ENCODE measurements around the gene ALX3.
A peak's percentile ranks its signal among the peaks of the same experiment; 100 is the strongest.

Gene ALX3

DNA sequence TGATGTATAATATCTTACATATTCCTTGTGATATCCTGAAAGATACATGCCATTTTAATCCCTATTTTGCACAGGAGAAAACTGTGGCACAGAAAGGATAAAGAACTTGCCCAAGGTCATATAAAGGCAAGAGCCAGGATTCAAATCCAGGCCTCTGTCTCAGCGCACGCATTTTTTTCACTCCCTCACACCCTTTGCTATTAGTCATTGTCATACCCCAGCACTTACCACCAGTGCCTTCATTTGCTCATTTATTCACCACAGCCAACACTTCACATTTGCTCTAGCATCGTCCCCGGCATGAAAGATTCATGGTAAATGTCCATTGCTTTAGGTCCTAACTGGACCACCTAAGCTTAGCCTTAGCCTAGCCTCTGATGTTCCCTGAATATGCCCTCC lies 14.2 kb downstream of the ALX3 start:
- no peak for DNase-seq (ENCODE audit: low spot score)
- TF ChIP-seq, protein P1, sequence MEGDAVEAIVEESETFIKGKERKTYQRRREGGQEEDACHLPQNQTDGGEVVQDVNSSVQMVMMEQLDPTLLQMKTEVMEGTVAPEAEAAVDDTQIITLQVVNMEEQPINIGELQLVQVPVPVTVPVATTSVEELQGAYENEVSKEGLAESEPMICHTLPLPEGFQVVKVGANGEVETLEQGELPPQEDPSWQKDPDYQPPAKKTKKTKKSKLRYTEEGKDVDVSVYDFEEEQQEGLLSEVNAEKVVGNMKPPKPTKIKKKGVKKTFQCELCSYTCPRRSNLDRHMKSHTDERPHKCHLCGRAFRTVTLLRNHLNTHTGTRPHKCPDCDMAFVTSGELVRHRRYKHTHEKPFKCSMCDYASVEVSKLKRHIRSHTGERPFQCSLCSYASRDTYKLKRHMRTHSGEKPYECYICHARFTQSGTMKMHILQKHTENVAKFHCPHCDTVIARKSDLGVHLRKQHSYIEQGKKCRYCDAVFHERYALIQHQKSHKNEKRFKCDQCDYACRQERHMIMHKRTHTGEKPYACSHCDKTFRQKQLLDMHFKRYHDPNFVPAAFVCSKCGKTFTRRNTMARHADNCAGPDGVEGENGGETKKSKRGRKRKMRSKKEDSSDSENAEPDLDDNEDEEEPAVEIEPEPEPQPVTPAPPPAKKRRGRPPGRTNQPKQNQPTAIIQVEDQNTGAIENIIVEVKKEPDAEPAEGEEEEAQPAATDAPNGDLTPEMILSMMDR (IDR thresholded peaks at IDR 0.05; ENCODE audit: extremely low read depth, insufficient read depth, missing control alignments) = no peak
- in situ Hi-C loops (cut with MboI; ENCODE audit: low pct_unique_long_range_greater_than_20kb, low sequenced_read_pairs, unreplicated experiment) = no loop called here

DNA sequence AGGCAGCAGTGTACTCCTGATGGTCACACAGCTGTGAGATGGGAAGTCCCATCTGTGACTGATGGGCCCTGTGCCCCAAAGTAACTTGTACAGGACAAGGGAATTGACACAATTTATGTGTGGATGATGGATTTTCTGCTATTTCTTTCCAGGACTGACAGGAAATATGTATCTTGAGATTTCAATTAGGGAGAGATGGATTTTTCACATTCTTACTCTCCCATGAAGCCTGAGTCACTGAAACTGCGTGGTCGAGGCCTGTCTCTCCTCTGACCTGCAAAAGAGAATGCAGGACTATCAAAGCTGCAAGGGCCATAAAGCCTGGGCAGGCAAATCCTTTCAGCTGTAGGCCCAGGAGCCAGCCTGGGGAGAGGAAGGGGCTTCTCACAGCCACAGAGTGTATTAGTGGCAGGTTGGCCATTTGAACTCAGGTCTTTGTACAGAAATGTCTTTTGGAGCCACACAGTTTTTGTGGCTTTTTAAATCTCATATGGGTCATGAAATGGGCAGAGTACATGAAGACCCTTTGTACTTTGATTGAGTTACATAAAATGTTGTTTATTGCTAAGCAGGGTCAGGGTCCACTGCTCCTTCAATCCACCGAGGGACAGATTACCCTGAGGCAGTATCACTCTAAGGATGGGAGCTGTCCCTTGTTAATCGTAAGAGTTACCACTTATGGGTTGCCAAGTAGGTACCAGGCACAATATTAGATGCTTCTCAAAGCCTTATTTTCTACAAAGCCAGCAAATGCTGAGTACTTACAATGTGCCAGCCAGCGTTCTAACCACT lies 14.8 kb downstream of the ALX3 start:
- in situ Hi-C loops (cut with MboI; ENCODE audit: low pct_unique_long_range_greater_than_20kb, low sequenced_read_pairs, unreplicated experiment) = no loop called here
- TF ChIP-seq, protein P1 (IDR thresholded peaks at IDR 0.05; ENCODE audit: extremely low read depth, insufficient read depth, missing control alignments) = no peak
- no peak for DNase-seq (ENCODE audit: low spot score)

DNA sequence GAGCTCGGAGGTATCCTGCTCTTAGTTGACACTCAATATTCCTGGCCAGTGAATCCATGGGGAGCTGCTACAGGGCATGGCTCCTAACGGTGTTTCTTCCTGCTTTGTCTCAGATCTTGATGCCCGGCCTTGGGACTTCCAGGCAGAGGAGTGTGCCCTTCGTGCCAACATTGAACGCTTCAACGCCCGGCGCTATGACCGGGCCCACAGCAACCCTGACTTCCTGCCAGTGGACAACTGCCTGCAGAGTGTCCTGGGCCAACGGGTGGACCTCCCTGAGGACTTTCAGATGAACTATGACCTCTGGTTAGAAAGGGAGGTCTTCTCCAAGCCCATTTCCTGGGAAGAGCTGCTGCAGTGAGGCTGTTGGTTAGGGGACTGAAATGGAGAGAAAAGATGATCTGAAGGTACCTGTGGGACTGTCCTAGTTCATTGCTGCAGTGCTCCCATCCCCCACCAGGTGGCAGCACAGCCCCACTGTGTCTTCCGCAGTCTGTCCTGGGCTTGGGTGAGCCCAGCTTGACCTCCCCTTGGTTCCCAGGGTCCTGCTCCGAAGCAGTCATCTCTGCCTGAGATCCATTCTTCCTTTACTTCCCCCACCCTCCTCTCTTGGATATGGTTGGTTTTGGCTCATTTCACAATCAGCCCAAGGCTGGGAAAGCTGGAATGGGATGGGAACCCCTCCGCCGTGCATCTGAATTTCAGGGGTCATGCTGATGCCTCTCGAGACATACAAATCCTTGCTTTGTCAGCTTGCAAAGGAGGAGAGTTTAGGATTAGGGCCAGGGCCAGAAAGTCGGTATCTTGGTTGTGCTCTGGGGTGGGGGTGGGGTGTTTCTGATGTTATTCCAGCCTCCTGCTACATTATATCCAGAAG lies 16.7 kb downstream of the ALX3 start:
- in situ Hi-C loops (cut with MboI; ENCODE audit: low pct_unique_long_range_greater_than_20kb, low sequenced_read_pairs, unreplicated experiment) = no loop called here
- peak; percentile 73 for DNase-seq (ENCODE audit: low spot score)
- TF ChIP-seq, protein P1 (IDR thresholded peaks at IDR 0.05; ENCODE audit: extremely low read depth, insufficient read depth, missing control alignments) = peak; percentile 93

DNA sequence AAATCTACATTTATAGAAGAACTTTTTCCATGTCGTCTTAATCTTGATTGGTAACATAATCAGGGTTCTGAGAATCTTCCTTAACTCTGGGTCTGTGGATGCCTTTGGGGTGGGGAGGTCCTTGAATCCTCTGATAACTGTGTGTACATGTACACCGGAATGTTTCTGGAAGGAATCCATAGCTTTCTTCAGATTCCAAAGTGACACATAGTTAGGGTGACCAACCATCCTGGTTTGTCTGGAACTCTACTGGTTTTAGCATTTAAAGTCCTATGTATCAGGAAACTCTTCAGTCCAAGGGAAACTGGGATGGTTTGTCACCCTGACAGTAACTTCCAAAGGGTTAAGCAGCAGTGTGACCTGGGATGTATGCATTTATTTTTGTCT lies 19.2 kb downstream of the ALX3 start:
- in situ Hi-C loops (cut with MboI; ENCODE audit: low pct_unique_long_range_greater_than_20kb, low sequenced_read_pairs, unreplicated experiment) = no loop called here
- no peak for DNase-seq (ENCODE audit: low spot score)
- TF ChIP-seq, protein P1 (IDR thresholded peaks at IDR 0.05; ENCODE audit: extremely low read depth, insufficient read depth, missing control alignments) = no peak

DNA sequence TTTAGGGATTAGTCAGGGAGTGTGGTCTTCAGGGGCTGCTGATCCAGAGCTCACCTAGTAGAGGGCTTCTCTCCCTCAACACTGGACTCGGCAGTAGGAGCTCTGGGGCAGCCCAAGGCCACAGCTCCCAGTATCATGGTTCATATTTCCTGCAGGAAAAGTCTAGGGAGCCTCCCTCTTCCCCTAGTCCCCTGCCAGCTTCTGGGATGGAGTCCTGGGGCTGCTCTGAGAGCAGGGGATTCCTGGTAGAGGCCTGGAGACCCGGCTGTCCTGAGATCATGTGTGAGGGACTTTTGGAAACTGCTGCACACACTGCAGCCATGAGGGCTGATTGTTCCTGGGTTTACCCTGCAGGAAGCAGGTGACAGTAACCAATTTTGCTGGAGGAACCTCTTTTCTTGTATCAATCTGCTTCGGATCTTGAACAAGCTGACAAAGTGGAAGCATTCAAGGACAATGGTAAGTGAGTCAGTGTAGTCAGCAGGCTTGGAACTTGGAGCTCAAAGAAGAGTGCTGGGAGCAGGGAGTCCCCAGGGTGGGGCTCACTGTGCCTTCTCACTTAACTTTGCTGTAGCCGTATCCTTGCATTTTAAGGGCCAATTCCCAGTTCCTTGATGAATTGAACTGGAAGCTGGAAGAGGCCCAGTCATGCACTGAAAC lies 19.7 kb downstream of the ALX3 start:
- no peak for DNase-seq (ENCODE audit: low spot score)
- TF ChIP-seq, protein P1 (IDR thresholded peaks at IDR 0.05; ENCODE audit: extremely low read depth, insufficient read depth, missing control alignments) = no peak
- in situ Hi-C loops (cut with MboI; ENCODE audit: low pct_unique_long_range_greater_than_20kb, low sequenced_read_pairs, unreplicated experiment) = no loop called here

DNA sequence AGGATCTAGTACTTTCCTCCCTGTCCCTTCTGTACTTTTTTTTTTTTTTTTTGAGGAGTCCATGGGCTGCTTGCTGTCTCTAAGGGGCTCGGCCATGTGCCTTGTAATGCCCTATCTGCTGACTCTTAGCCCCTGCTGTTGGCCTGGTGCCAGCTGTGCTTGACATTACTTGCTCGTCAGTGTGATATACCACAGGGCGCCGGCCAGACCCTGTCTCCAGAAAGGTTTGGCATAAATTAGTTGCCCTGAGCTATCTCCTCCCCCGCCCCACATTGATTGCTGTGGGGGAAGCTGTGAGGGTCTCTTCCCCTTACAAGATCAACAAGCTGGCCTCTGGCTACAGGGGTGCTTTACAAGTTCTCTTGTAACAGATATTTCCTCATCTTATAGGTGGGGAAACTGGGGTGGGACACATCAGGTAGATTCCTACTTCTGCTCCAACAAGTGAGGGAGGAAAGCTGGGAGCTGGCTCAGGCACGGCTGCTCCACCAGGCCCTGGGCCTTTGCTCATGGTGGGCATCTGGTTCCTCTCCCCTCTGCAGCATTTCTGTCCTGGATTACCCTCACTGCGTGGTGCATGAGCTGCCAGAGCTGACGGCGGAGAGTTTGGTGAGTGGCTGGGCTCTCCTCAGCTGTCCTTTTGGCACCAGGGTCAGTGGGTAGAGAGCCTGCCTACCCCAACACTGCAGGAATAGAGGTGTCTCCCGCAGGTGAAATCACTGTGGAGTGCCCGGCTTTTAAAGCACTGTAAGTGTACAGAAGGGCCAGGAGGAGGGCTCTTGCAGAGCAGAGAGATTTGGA lies 20.5 kb downstream of the ALX3 start:
- no peak for DNase-seq (ENCODE audit: low spot score)
- TF ChIP-seq, protein P1 (IDR thresholded peaks at IDR 0.05; ENCODE audit: extremely low read depth, insufficient read depth, missing control alignments) = no peak
- in situ Hi-C loops (cut with MboI; ENCODE audit: low pct_unique_long_range_greater_than_20kb, low sequenced_read_pairs, unreplicated experiment) = no loop called here

Data from GM13977 (cell line).